Suprapubic skin (tissue), 4 donors: ENCODE data around the gene NEUROD6. TPM values are rescaled to one million over a fixed set of nuclear protein-coding genes. Genes with fewer than 3 reads are reported as not detected.

ENCODE experiments used
- DNase-seq, 2 donors: peaks; one replicate each; pipeline ENCODE4 v3.0.0-alpha.2; 2019; ENCODE audit warnings: low spot score in 2 of 2
- H3K27ac ChIP-seq: fragments of 200-600 bp; sonication (generic); one replicate; pipeline ENCODE4 v1.5.1; 2019
- H3K27me3 ChIP-seq: fragments of 200-600 bp; sonication (generic); one replicate; pipeline ENCODE4 v1.5.1; 2019
- H3K36me3 ChIP-seq: fragments of 200-600 bp; sonication (generic); one replicate; pipeline ENCODE4 v1.5.1; 2019
- H3K4me1 ChIP-seq: fragments of 200-600 bp; sonication (generic); one replicate; pipeline ENCODE4 v1.5.1; 2019
- H3K4me3 ChIP-seq: fragments of 200-600 bp; sonication (generic); one replicate; pipeline ENCODE4 v1.5.1; 2019; ENCODE audit warnings: mild to moderate bottlenecking
- H3K9me3 ChIP-seq: fragments of 200-600 bp; sonication (generic); one replicate; pipeline ENCODE4 v1.5.1; 2019
- CTCF ChIP-seq, 2 donors: fragments of 200-600 bp in 1 of 2; fragments of 450-650 bp in 1 of 2; sonication (generic) in 1 of 2; IDR thresholded peaks; one replicate each; pipeline ENCODE4 v1.5.1; 2016 to 2019; ENCODE audit warnings: antibody characterized with exemption in 2 of 2, mild to moderate bottlenecking in 1 of 2, moderate library complexity in 1 of 2
- EP300 ChIP-seq: sonication (generic); formaldehyde crosslinking; IDR thresholded peaks from one replicate; pipeline ENCODE4 v1.6.1; 2017; ENCODE audit warnings: antibody characterized with exemption
- POLR2A ChIP-seq, 2 donors: fragments of 450-650 bp; IDR thresholded peaks; one replicate each; pipeline ENCODE4 v1.6.1; 2017; ENCODE audit warnings: antibody characterized with exemption in 2 of 2, mild to moderate bottlenecking in 2 of 2, moderate library complexity in 2 of 2
- POLR2AphosphoS5 ChIP-seq, 3 donors: sonication (generic); formaldehyde crosslinking; IDR thresholded peaks; one replicate each; pipeline ENCODE4 v1.6.1; 2017; ENCODE audit warnings: antibody characterized with exemption in 3 of 3
- WGBS: methylation state at CpG from one replicate; pipeline ENCODE4 v1.1.5; 2018; 5-methylcytosine and 5-hydroxymethylcytosine counted together
- total RNA-seq, 4 donors: library from RNA; depleted of rRNA; stranded (reverse); fragments of >200 nt; gene quantifications; one replicate each; pipeline ENCODE4 v1.1.0, GENCODE V29; 2016

NEUROD6 gene
- total RNA-seq, 4 donors from 2014 or later = not detected

- peaks cover 9% of the 10 kb centered on the region for H3K4me1 ChIP-seq
- no peak overlapping the region for H3K27ac ChIP-seq
- no peak overlapping the region for H3K4me3 ChIP-seq
- no peaks in the 10 kb centered on the region for H3K9me3 ChIP-seq
- DNase-seq = no peak
- 48% methylated on average over 16 of the region's 16 CpGs for WGBS
- H3K36me3 ChIP-seq = no peaks in the 10 kb centered on the region
- H3K27me3 ChIP-seq = peaks cover 42% of the 10 kb centered on the region
- TF ChIP-seq CTCF (IDR thresholded peaks at IDR 0.05) (no peak), POLR2AphosphoS5 (IDR thresholded peaks at IDR 0.05) (no peak), EP300 (no peak), POLR2A (IDR thresholded peaks at IDR 0.05) (no peak)
Observed at GRCh38 chr7:31335161-31335856, 5.2 kb downstream of the NEUROD6 start.

GRCh38 chr7:31333291-31333690 is 7.2 kb downstream of the NEUROD6 start:
- DNase-seq = no peak
- Histone ChIP-seq H3K27ac (no peak overlapping the region), H3K9me3 (no peaks in the 10 kb centered on the region), H3K4me1 (peaks cover 9% of the 10 kb centered on the region), H3K27me3 (peaks cover 34% of the 10 kb centered on the region), H3K4me3 (no peak overlapping the region), H3K36me3 (no peaks in the 10 kb centered on the region)
- TF ChIP-seq CTCF (IDR thresholded peaks at IDR 0.05) (no peak), EP300 (no peak), POLR2A (IDR thresholded peaks at IDR 0.05) (no peak), POLR2AphosphoS5 (IDR thresholded peaks at IDR 0.05) (no peak)
- WGBS = 65% methylated on average over 2 of the region's 2 CpGs

- TF ChIP-seq POLR2A (IDR thresholded peaks at IDR 0.05) (no peak), POLR2AphosphoS5 (IDR thresholded peaks at IDR 0.05) (no peak), EP300 (no peak), CTCF (IDR thresholded peaks at IDR 0.05) (no peak)
- Histone ChIP-seq H3K4me3 (no peak overlapping the region), H3K27me3 (no peaks in the 10 kb centered on the region), H3K27ac (no peak overlapping the region), H3K36me3 (no peaks in the 10 kb centered on the region), H3K4me1 (no peaks in the 10 kb centered on the region), H3K9me3 (no peaks in the 10 kb centered on the region)
- 44% methylated on average over 2 of the region's 2 CpGs for WGBS
- no peak for DNase-seq
Observed at GRCh38 chr7:31327071-31327470, 13.5 kb downstream of the NEUROD6 start.

- 66% methylated on average over 2 of the region's 2 CpGs for WGBS
- no peak overlapping the region for H3K27ac ChIP-seq
- H3K4me3 ChIP-seq = no peak overlapping the region
- H3K27me3 ChIP-seq = no peaks in the 10 kb centered on the region
- no peaks in the 10 kb centered on the region for H3K4me1 ChIP-seq
- no peaks in the 10 kb centered on the region for H3K9me3 ChIP-seq
- TF ChIP-seq EP300 (no peak), POLR2A (IDR thresholded peaks at IDR 0.05) (no peak), POLR2AphosphoS5 (IDR thresholded peaks at IDR 0.05) (no peak), CTCF (IDR thresholded peaks at IDR 0.05) (no peak)
- DNase-seq = no peak
- no peaks in the 10 kb centered on the region for H3K36me3 ChIP-seq
Observed at GRCh38 chr7:31326416-31326815, 14.1 kb downstream of the NEUROD6 start.

- no peak overlapping the region for H3K4me3 ChIP-seq
- H3K9me3 ChIP-seq = no peaks in the 10 kb centered on the region
- WGBS = 67% methylated on average over 1 of the region's 1 CpG
- no peaks in the 10 kb centered on the region for H3K27me3 ChIP-seq
- no peaks in the 10 kb centered on the region for H3K4me1 ChIP-seq
- H3K27ac ChIP-seq = no peak overlapping the region
- no peak for TF ChIP-seq POLR2AphosphoS5 (IDR thresholded peaks at IDR 0.05)
- TF ChIP-seq EP300 = no peak
- TF ChIP-seq CTCF (IDR thresholded peaks at IDR 0.05) = no peak
- no peak for TF ChIP-seq POLR2A (IDR thresholded peaks at IDR 0.05)
- no peaks in the 10 kb centered on the region for H3K36me3 ChIP-seq
- DNase-seq = no peak
Observed at GRCh38 chr7:31323101-31323500, 17.4 kb downstream of the NEUROD6 start.
